NB4 (cell line): Measurements from ENCODE around the gene HOXA6.

ENCODE experiments used
- MYC ChIP-seq: IDR thresholded peaks from 2 replicates; pipeline ENCODE4 v1.6.1; 2011; ENCODE audit warnings: low read depth, low read length
- POLR2A ChIP-seq: IDR thresholded peaks from 2 replicates; pipeline ENCODE4 v1.6.1; 2011; ENCODE audit warnings: mild to moderate bottlenecking; ENCODE audit not compliant: insufficient read length; ENCODE audit errors: extremely low read depth
- TF ChIP-seq, protein P1 (sequence below): IDR thresholded peaks from one replicate; pipeline ENCODE4 v1.5.1; 2012; ENCODE audit warnings: low read depth, low read length

DNA sequence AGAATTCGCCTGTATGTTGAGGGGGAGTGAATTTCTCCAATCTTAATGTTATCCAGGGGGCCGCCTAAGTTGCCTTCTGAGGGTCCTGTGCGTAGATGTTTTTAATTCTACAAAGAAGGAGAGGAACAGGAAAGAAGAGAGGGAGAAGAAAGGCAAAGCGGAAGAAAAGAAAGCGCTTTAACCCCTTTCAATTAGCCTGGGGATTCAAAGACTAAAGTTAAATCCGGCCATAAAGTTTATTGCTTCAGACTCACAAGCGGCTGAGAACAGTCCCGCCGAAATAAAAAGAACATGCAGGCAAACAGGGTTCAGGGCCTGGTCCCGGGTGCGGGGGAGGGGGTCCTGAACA, 8.6 kb downstream of the HOXA6 start:
- no peak for TF ChIP-seq POLR2A
- TF ChIP-seq, protein P1, sequence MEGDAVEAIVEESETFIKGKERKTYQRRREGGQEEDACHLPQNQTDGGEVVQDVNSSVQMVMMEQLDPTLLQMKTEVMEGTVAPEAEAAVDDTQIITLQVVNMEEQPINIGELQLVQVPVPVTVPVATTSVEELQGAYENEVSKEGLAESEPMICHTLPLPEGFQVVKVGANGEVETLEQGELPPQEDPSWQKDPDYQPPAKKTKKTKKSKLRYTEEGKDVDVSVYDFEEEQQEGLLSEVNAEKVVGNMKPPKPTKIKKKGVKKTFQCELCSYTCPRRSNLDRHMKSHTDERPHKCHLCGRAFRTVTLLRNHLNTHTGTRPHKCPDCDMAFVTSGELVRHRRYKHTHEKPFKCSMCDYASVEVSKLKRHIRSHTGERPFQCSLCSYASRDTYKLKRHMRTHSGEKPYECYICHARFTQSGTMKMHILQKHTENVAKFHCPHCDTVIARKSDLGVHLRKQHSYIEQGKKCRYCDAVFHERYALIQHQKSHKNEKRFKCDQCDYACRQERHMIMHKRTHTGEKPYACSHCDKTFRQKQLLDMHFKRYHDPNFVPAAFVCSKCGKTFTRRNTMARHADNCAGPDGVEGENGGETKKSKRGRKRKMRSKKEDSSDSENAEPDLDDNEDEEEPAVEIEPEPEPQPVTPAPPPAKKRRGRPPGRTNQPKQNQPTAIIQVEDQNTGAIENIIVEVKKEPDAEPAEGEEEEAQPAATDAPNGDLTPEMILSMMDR: no peak
- TF ChIP-seq MYC: no peak
